WTC11 (cell line): ENCODE data around the gene CACNB1. TPM values are rescaled to one million over a fixed set of nuclear protein-coding genes. Genes with fewer than 3 reads are reported as not detected.

Experiments used
- ATAC-seq: fragments of 200-7000 bp; cut with Tn5 transposase; 2 replicates; pipeline ENCODE4 v1.10.0; 2021; ENCODE audit warnings: mild to moderate bottlenecking, moderate library complexity
- CTCF ChIA-PET: fragments of 300-600 bp; sonication (Branson Sonifier 250); formaldehyde crosslinking; loops from one replicate; lab custom pipeline; 2021; ENCODE audit warnings: antibody characterized with exemption; lab: Charles Lee
- POLR2A ChIA-PET: fragments of 350-600 bp; sonication (Branson Sonifier 250); formaldehyde crosslinking; loops from one replicate; lab custom pipeline; 2021; ENCODE audit warnings: antibody characterized with exemption; lab: Charles Lee
- DNase-seq: peaks from one replicate; pipeline ENCODE4 v3.0.0; 2021; ENCODE audit warnings: low spot score
- H3K27ac Mint-ChIP-seq: 2 replicates; pipeline ENCODE4 v1.8.0; 2021; ENCODE audit warnings: mixed read lengths
- H3K27me3 Mint-ChIP-seq: 2 replicates; pipeline ENCODE4 v1.8.0; 2021; ENCODE audit warnings: low read depth, mild to moderate bottlenecking, moderate library complexity, mixed read lengths
- H3K36me3 Mint-ChIP-seq: 2 replicates; pipeline ENCODE4 v1.8.0; 2021; ENCODE audit warnings: mixed read lengths
- H3K4me1 Mint-ChIP-seq: 2 replicates; pipeline ENCODE4 v1.8.0; 2022; ENCODE audit warnings: mixed read lengths
- H3K4me3 Mint-ChIP-seq: 2 replicates; pipeline ENCODE4 v1.8.0; 2021; ENCODE audit warnings: mild to moderate bottlenecking, moderate library complexity, mixed read lengths
- H3K9me3 Mint-ChIP-seq: 2 replicates; pipeline ENCODE4 v1.8.0; 2021; ENCODE audit warnings: mixed read lengths
- ETV6 ChIP-seq: sonication (generic); formaldehyde crosslinking; IDR thresholded peaks from 2 replicates; pipeline ENCODE4 v1.8.1; 2022; ENCODE audit warnings: mild to moderate bottlenecking, missing genetic modification reagents
- FOXK1 ChIP-seq: sonication (generic); formaldehyde crosslinking; IDR thresholded peaks from 2 replicates; pipeline ENCODE4 v1.8.0; 2022; ENCODE audit warnings: mild to moderate bottlenecking, moderate library complexity, missing genetic modification reagents
- GTF2I ChIP-seq: fragments of 250-450 bp; sonication (Bioruptor Pico); conservative IDR thresholded peaks from 2 replicates; pipeline ENCODE4 v1.4.0; 2021; ENCODE audit warnings: mild to moderate bottlenecking
- MAX ChIP-seq: sonication (generic); formaldehyde crosslinking; IDR thresholded peaks from 2 replicates; pipeline ENCODE4 v1.8.0; 2022; ENCODE audit warnings: mild to moderate bottlenecking, missing genetic modification reagents
- MYBL2 ChIP-seq: sonication (generic); formaldehyde crosslinking; IDR thresholded peaks from 2 replicates; pipeline ENCODE4 v1.8.1; 2023; ENCODE audit warnings: mild to moderate bottlenecking, moderate library complexity, missing genetic modification reagents
- PRRX2 ChIP-seq: fragments of 250-450 bp; sonication (Bioruptor Pico); IDR thresholded peaks from 2 replicates; pipeline ENCODE4 v1.8.0; 2021; ENCODE audit warnings: mild to moderate bottlenecking
- SMAD4 ChIP-seq: sonication (generic); formaldehyde crosslinking; IDR thresholded peaks from 2 replicates; pipeline ENCODE4 v1.8.0; 2022; ENCODE audit warnings: mild to moderate bottlenecking, missing genetic modification reagents
- SP1 ChIP-seq: sonication (generic); formaldehyde crosslinking; conservative IDR thresholded peaks from 2 replicates; pipeline ENCODE4 v1.8.1; 2022; ENCODE audit warnings: missing genetic modification reagents
- TCF7 ChIP-seq: sonication (generic); formaldehyde crosslinking; IDR thresholded peaks from 2 replicates; pipeline ENCODE4 v1.8.0; 2022; ENCODE audit warnings: mild to moderate bottlenecking, low read depth, missing genetic modification reagents, moderate library complexity
- TEAD1 ChIP-seq: sonication (generic); formaldehyde crosslinking; IDR thresholded peaks from 2 replicates; pipeline ENCODE4 v1.8.0; 2022; ENCODE audit warnings: mild to moderate bottlenecking, missing genetic modification reagents
- ZNF512 ChIP-seq: sonication (generic); formaldehyde crosslinking; IDR thresholded peaks from 2 replicates; pipeline ENCODE4 v1.8.1; 2022; ENCODE audit warnings: missing genetic modification reagents, borderline replicate concordance
- total RNA-seq: library from RNA; stranded (reverse); gene quantifications from 3 replicates; pipeline ENCODE4 v1.2.3, GENCODE V29; 2021
- TF ChIP-seq, protein P1 (sequence below): sonication (generic); formaldehyde crosslinking; IDR thresholded peaks from 2 replicates; pipeline ENCODE4 v1.8.0; 2022; ENCODE audit warnings: missing genetic modification reagents
- TF ChIP-seq, protein P2 (sequence below): sonication (generic); formaldehyde crosslinking; IDR thresholded peaks from 2 replicates; pipeline ENCODE4 v1.8.1; 2023; ENCODE audit warnings: mild to moderate bottlenecking, missing genetic modification reagents, borderline replicate concordance
- TF ChIP-seq, protein P3 (sequence below): sonication (generic); formaldehyde crosslinking; IDR thresholded peaks from 2 replicates; pipeline ENCODE4 v1.8.1; 2022; ENCODE audit warnings: low read depth, mild to moderate bottlenecking, moderate library complexity, missing genetic modification reagents, borderline replicate concordance
- TF ChIP-seq, protein P4 (sequence below): sonication (generic); formaldehyde crosslinking; IDR thresholded peaks from 2 replicates; pipeline ENCODE4 v1.8.1; 2023; ENCODE audit warnings: mild to moderate bottlenecking, moderate library complexity, missing genetic modification reagents
- TF ChIP-seq, protein P5 (sequence below): sonication (generic); formaldehyde crosslinking; IDR thresholded peaks from 2 replicates; pipeline ENCODE4 v1.8.0; 2023; ENCODE audit warnings: mild to moderate bottlenecking, missing genetic modification reagents

The CACNB1 gene
- total RNA-seq, 1 experiment from 2014 or later: 17.0 TPM

DNA sequence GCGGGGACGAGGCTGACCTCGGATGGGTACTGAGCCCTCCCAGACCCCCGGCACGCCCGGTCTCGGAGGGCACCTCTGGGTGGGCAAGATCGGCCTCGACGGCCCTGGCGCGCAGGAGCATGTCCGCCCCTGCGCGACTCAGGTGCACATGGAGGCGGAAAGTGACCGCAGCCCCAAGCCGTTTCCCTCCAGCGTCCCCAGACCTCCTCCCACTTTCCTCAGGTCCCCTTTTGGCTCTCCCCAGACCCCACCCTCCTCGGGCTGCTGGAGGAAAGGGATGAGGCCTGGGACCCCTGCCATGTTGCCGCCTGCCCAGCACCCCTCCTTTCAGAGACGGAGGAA lies 12.6 kb upstream of the CACNB1 start:
- Mint-ChIP-seq H3K27ac (no peak overlapping the region), H3K27me3 (peaks cover 7% of the 10 kb centered on the region), H3K36me3 (peaks cover 2% of the 10 kb centered on the region; the same call in 1 of the 2 replicates), H3K4me1 (peaks cover 47% of the 10 kb centered on the region), H3K9me3 (no peaks in the 10 kb centered on the region), H3K4me3 (peak overlapping the region; percentile 64)
- no peak for ATAC-seq
- DNase-seq: no peak
- ChIA-PET POLR2A (no interaction called here), CTCF (interaction anchor here (0.8 to 15.9 kb wide), 11 partner anchors 9 to 57 kb away, joined by 3 to 626 read pairs (median 13); partner anchors contain the start of genes CACNB1 and STAC2)
- TF ChIP-seq, protein P1, sequence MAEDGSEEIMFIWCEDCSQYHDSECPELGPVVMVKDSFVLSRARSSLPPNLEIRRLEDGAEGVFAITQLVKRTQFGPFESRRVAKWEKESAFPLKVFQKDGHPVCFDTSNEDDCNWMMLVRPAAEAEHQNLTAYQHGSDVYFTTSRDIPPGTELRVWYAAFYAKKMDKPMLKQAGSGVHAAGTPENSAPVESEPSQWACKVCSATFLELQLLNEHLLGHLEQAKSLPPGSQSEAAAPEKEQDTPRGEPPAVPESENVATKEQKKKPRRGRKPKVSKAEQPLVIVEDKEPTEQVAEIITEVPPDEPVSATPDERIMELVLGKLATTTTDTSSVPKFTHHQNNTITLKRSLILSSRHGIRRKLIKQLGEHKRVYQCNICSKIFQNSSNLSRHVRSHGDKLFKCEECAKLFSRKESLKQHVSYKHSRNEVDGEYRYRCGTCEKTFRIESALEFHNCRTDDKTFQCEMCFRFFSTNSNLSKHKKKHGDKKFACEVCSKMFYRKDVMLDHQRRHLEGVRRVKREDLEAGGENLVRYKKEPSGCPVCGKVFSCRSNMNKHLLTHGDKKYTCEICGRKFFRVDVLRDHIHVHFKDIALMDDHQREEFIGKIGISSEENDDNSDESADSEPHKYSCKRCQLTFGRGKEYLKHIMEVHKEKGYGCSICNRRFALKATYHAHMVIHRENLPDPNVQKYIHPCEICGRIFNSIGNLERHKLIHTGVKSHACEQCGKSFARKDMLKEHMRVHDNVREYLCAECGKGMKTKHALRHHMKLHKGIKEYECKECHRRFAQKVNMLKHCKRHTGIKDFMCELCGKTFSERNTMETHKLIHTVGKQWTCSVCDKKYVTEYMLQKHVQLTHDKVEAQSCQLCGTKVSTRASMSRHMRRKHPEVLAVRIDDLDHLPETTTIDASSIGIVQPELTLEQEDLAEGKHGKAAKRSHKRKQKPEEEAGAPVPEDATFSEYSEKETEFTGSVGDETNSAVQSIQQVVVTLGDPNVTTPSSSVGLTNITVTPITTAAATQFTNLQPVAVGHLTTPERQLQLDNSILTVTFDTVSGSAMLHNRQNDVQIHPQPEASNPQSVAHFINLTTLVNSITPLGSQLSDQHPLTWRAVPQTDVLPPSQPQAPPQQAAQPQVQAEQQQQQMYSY (CRISPR knock-in tag): no peak
- TF ChIP-seq FOXK1: peak; percentile 11; the same call in 1 of the 2 replicates
- no peak for TF ChIP-seq ZNF512 (CRISPR knock-in tag)
- 0 out of 2 replicates have a peak, but pooled peaks have one; percentile 10 for TF ChIP-seq TCF7 (CRISPR knock-in tag)
- TF ChIP-seq TEAD1 (CRISPR knock-in tag): no peak
- TF ChIP-seq, protein P2, sequence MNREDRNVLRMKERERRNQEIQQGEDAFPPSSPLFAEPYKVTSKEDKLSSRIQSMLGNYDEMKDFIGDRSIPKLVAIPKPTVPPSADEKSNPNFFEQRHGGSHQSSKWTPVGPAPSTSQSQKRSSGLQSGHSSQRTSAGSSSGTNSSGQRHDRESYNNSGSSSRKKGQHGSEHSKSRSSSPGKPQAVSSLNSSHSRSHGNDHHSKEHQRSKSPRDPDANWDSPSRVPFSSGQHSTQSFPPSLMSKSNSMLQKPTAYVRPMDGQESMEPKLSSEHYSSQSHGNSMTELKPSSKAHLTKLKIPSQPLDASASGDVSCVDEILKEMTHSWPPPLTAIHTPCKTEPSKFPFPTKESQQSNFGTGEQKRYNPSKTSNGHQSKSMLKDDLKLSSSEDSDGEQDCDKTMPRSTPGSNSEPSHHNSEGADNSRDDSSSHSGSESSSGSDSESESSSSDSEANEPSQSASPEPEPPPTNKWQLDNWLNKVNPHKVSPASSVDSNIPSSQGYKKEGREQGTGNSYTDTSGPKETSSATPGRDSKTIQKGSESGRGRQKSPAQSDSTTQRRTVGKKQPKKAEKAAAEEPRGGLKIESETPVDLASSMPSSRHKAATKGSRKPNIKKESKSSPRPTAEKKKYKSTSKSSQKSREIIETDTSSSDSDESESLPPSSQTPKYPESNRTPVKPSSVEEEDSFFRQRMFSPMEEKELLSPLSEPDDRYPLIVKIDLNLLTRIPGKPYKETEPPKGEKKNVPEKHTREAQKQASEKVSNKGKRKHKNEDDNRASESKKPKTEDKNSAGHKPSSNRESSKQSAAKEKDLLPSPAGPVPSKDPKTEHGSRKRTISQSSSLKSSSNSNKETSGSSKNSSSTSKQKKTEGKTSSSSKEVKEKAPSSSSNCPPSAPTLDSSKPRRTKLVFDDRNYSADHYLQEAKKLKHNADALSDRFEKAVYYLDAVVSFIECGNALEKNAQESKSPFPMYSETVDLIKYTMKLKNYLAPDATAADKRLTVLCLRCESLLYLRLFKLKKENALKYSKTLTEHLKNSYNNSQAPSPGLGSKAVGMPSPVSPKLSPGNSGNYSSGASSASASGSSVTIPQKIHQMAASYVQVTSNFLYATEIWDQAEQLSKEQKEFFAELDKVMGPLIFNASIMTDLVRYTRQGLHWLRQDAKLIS (CRISPR knock-in tag): no peak
- no peak for TF ChIP-seq GTF2I (CRISPR knock-in tag)
- TF ChIP-seq MAX (CRISPR knock-in tag): peak; percentile 63; the same call in 1 of the 2 replicates
- TF ChIP-seq, protein P3, sequence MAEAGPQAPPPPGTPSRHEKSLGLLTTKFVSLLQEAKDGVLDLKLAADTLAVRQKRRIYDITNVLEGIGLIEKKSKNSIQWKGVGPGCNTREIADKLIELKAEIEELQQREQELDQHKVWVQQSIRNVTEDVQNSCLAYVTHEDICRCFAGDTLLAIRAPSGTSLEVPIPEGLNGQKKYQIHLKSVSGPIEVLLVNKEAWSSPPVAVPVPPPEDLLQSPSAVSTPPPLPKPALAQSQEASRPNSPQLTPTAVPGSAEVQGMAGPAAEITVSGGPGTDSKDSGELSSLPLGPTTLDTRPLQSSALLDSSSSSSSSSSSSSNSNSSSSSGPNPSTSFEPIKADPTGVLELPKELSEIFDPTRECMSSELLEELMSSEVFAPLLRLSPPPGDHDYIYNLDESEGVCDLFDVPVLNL (CRISPR knock-in tag): 0 out of 2 replicates have a peak, but pooled peaks have one; percentile 32

GRCh38 chr17:39209317-39210092 lies 12.0 kb upstream of the CACNB1 start:
- ChIA-PET CTCF (interaction anchor here (0.8 to 15.9 kb wide), 11 partner anchors 9 to 56 kb away, joined by 3 to 626 read pairs (median 13); partner anchors contain the start of genes CACNB1 and STAC2), POLR2A (interaction anchor here (0.8 to 1.5 kb wide), 3 partner anchors 8 to 35 kb away, joined by 3 to 7 read pairs (median 5); partner anchors contain the start of gene RPL19)
- no peak for TF ChIP-seq PRRX2
- TF ChIP-seq FOXK1: peak; percentile 10; the same call in 1 of the 2 replicates
- no peak for TF ChIP-seq SMAD4 (CRISPR knock-in tag)
- TF ChIP-seq MYBL2: no peak
- TF ChIP-seq, protein P4, sequence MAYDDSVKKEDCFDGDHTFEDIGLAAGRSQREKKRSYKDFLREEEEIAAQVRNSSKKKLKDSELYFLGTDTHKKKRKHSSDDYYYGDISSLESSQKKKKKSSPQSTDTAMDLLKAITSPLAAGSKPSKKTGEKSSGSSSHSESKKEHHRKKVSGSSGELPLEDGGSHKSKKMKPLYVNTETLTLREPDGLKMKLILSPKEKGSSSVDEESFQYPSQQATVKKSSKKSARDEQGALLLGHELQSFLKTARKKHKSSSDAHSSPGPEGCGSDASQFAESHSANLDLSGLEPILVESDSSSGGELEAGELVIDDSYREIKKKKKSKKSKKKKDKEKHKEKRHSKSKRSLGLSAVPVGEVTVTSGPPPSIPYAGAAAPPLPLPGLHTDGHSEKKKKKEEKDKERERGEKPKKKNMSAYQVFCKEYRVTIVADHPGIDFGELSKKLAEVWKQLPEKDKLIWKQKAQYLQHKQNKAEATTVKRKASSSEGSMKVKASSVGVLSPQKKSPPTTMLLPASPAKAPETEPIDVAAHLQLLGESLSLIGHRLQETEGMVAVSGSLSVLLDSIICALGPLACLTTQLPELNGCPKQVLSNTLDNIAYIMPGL (CRISPR knock-in tag): no peak
- no peak for TF ChIP-seq ETV6 (CRISPR knock-in tag)
- TF ChIP-seq SP1 (CRISPR knock-in tag): peak; percentile 46; the same call in 1 of the 2 replicates
- TF ChIP-seq, protein P5, sequence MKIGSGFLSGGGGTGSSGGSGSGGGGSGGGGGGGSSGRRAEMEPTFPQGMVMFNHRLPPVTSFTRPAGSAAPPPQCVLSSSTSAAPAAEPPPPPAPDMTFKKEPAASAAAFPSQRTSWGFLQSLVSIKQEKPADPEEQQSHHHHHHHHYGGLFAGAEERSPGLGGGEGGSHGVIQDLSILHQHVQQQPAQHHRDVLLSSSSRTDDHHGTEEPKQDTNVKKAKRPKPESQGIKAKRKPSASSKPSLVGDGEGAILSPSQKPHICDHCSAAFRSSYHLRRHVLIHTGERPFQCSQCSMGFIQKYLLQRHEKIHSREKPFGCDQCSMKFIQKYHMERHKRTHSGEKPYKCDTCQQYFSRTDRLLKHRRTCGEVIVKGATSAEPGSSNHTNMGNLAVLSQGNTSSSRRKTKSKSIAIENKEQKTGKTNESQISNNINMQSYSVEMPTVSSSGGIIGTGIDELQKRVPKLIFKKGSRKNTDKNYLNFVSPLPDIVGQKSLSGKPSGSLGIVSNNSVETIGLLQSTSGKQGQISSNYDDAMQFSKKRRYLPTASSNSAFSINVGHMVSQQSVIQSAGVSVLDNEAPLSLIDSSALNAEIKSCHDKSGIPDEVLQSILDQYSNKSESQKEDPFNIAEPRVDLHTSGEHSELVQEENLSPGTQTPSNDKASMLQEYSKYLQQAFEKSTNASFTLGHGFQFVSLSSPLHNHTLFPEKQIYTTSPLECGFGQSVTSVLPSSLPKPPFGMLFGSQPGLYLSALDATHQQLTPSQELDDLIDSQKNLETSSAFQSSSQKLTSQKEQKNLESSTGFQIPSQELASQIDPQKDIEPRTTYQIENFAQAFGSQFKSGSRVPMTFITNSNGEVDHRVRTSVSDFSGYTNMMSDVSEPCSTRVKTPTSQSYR (CRISPR knock-in tag): no peak

More at GRCh38 chr17:39209317-39210092, 12.0 kb upstream of the CACNB1 start:
- H3K27ac Mint-ChIP-seq: no peak overlapping the region
- H3K27me3 Mint-ChIP-seq: peaks cover 7% of the 10 kb centered on the region
- peak overlapping the region; percentile 64 for H3K4me3 Mint-ChIP-seq
- peaks cover 8% of the 10 kb centered on the region for H3K36me3 Mint-ChIP-seq
- peaks cover 47% of the 10 kb centered on the region for H3K4me1 Mint-ChIP-seq
- H3K9me3 Mint-ChIP-seq: no peaks in the 10 kb centered on the region
- DNase-seq (peak; percentile 61), ATAC-seq (peak; percentile 8)
